ENCODE data around the gene PRMT9. TPM values are rescaled to one million over a fixed set of nuclear protein-coding genes. Genes with fewer than 3 reads are reported as not detected.

The PRMT9 gene
- polyA plus RNA-seq, 1 experiment = 3.3 TPM

GRCh38 chr4:147599206-147599605, 84.8 kb downstream of the PRMT9 start:
- Histone ChIP-seq H3K36me3 (ENCODE audit: control insufficient read depth, insufficient read depth, low read length) (no peaks in the 10 kb centered on the region), H3K4me3 (ENCODE audit: low read depth, low read length) (no peak overlapping the region), H3K27me3 (ENCODE audit: control insufficient read depth, insufficient read depth, low read length) (no peaks in the 10 kb centered on the region)
- TF ChIP-seq CTCF (IDR thresholded peaks at IDR 0.05; ENCODE audit: insufficient read depth, low read depth, low read length) = no peak
- no peak for DNase-seq (ENCODE audit: low read depth)
- ChIA-PET POLR2A (interaction anchor here (0.6 kb wide), 2 partner anchors 18 to 41 kb away, joined by 3 to 5 read pairs; no protein-coding TSS in a partner anchor), CTCF (interaction anchor here (1.2 to 7.7 kb wide), 5 partner anchors 9 to 438 kb away, joined by 4 to 65 read pairs (median 5); partner anchors contain the start of gene TMEM184C)

GRCh38 chr4:147597561-147597960, 86.4 kb downstream of the PRMT9 start:
- CTCF ChIA-PET = interaction anchor here (0.5 to 7.7 kb wide), 12 partner anchors 11 to 436 kb away, joined by 3 to 65 read pairs (median 4); partner anchors contain the start of gene TMEM184C
- no peak for TF ChIP-seq CTCF (IDR thresholded peaks at IDR 0.05; ENCODE audit: insufficient read depth, low read depth, low read length)
- no peak for DNase-seq (ENCODE audit: low read depth)
- no peaks in the 10 kb centered on the region for H3K36me3 ChIP-seq (ENCODE audit: control insufficient read depth, insufficient read depth, low read length)
- H3K27me3 ChIP-seq (ENCODE audit: control insufficient read depth, insufficient read depth, low read length) = no peaks in the 10 kb centered on the region
- POLR2A ChIA-PET = interaction anchor here (0.7 kb wide), 1 partner anchor 576 kb away, joined by 5 read pairs; no protein-coding TSS in a partner anchor
- H3K4me3 ChIP-seq (ENCODE audit: low read depth, low read length) = no peak overlapping the region

- no peaks in the 10 kb centered on the region for H3K27me3 ChIP-seq (ENCODE audit: control insufficient read depth, insufficient read depth, low read length)
- no peaks in the 10 kb centered on the region for H3K36me3 ChIP-seq (ENCODE audit: control insufficient read depth, insufficient read depth, low read length)
- POLR2A ChIA-PET = no interaction called here
- TF ChIP-seq CTCF (IDR thresholded peaks at IDR 0.05; ENCODE audit: insufficient read depth, low read depth, low read length) = no peak
- DNase-seq (ENCODE audit: low read depth) = peak; percentile 67
- CTCF ChIA-PET = interaction anchor here (0.5 to 7.7 kb wide), 12 partner anchors 11 to 578 kb away, joined by 3 to 65 read pairs (median 4); partner anchors contain the start of gene TMEM184C
- no peak overlapping the region for H3K4me3 ChIP-seq (ENCODE audit: low read depth, low read length)
These were observed 87.0 kb downstream of the PRMT9 start for GRCh38 chr4:147596981-147597380.

- H3K27me3 ChIP-seq (ENCODE audit: control insufficient read depth, insufficient read depth, low read length) = no peaks in the 10 kb centered on the region
- no peak for TF ChIP-seq CTCF (IDR thresholded peaks at IDR 0.05; ENCODE audit: insufficient read depth, low read depth, low read length)
- CTCF ChIA-PET = interaction anchor here (0.6 to 7.7 kb wide), 9 partner anchors 10 to 273 kb away, joined by 3 to 65 read pairs (median 3); no protein-coding TSS in a partner anchor
- no peak for DNase-seq (ENCODE audit: low read depth)
- POLR2A ChIA-PET = no interaction called here
- no peaks in the 10 kb centered on the region for H3K36me3 ChIP-seq (ENCODE audit: control insufficient read depth, insufficient read depth, low read length)
- H3K4me3 ChIP-seq (ENCODE audit: low read depth, low read length) = no peak overlapping the region
These were observed 87.6 kb downstream of the PRMT9 start for GRCh38 chr4:147596377-147596776.

- Histone ChIP-seq H3K27me3 (ENCODE audit: control insufficient read depth, insufficient read depth, low read length) (no peaks in the 10 kb centered on the region), H3K4me3 (ENCODE audit: low read depth, low read length) (no peak overlapping the region), H3K36me3 (ENCODE audit: control insufficient read depth, insufficient read depth, low read length) (no peaks in the 10 kb centered on the region)
- CTCF ChIA-PET = interaction anchor here (1.1 to 7.7 kb wide), 4 partner anchors 40 to 576 kb away, joined by 3 to 65 read pairs (median 3); no protein-coding TSS in a partner anchor
- no peak for DNase-seq (ENCODE audit: low read depth)
- TF ChIP-seq CTCF (IDR thresholded peaks at IDR 0.05; ENCODE audit: insufficient read depth, low read depth, low read length) = no peak
- POLR2A ChIA-PET = no interaction called here
These were observed 89.4 kb downstream of the PRMT9 start for GRCh38 chr4:147594578-147594977.
